H9 (cell line): ENCODE measurements around the gene OCLN. TPM values are rescaled to one million over a fixed set of nuclear protein-coding genes. Genes with fewer than 3 reads are reported as not detected.
A peak's percentile ranks its signal among the peaks of the same experiment; 100 is the strongest.

Experiments
- DNase-seq: peaks from one replicate; pipeline ENCODE4 v3.0.0-alpha.2; 2017
- H2AFZ ChIP-seq: one replicate; pipeline ENCODE4 v1.6.1; 2013; ENCODE audit warnings: mild to moderate bottlenecking, low read length, control low read depth, moderate library complexity
- H2AK5ac ChIP-seq: 2 replicates; pipeline ENCODE4 v1.6.1; 2013; ENCODE audit warnings: low read length, control low read depth, mixed read lengths; ENCODE audit not compliant: insufficient read length
- H2BK120ac ChIP-seq: one replicate; pipeline ENCODE4 v1.6.1; 2013; ENCODE audit warnings: low read depth, mild to moderate bottlenecking, low read length, control low read depth, inconsistent platforms; ENCODE audit not compliant: poor library complexity, severe bottlenecking
- H2BK12ac ChIP-seq: 2 replicates; pipeline ENCODE4 v1.6.1; 2013; ENCODE audit warnings: low read length, control low read depth, mixed read lengths, low read depth; ENCODE audit not compliant: insufficient read length
- H2BK15ac ChIP-seq: 2 replicates; pipeline ENCODE4 v1.6.1; 2013; ENCODE audit warnings: low read depth, low read length, control low read depth
- H2BK20ac ChIP-seq: one replicate; pipeline ENCODE4 v1.6.1; 2013; ENCODE audit warnings: low read depth, mild to moderate bottlenecking, low read length, control low read depth, inconsistent platforms; ENCODE audit not compliant: poor library complexity, severe bottlenecking
- H2BK5ac ChIP-seq: 2 replicates; pipeline ENCODE4 v1.6.1; 2013; ENCODE audit warnings: low read length, control low read depth, mixed read lengths; ENCODE audit not compliant: insufficient read length
- H3K14ac ChIP-seq: 2 replicates; pipeline ENCODE4 v1.6.1; 2013; ENCODE audit warnings: low read length, control low read depth; ENCODE audit not compliant: insufficient read depth
- H3K18ac ChIP-seq: 2 replicates; pipeline ENCODE4 v1.6.1; 2013; ENCODE audit warnings: low read depth, mild to moderate bottlenecking, mixed read lengths, low read length, control low read depth; ENCODE audit not compliant: insufficient read length
- H3K23ac ChIP-seq: 2 replicates; pipeline ENCODE4 v1.6.1; 2013; ENCODE audit warnings: low read length, control low read depth, mixed read lengths, low read depth; ENCODE audit not compliant: insufficient read length
- H3K23me2 ChIP-seq: 2 replicates; pipeline ENCODE4 v1.6.1; 2013; ENCODE audit warnings: low read depth, mild to moderate bottlenecking, mixed read lengths, low read length, control low read depth; ENCODE audit not compliant: insufficient read length, poor library complexity, severe bottlenecking
- H3K27ac ChIP-seq: 2 replicates; pipeline ENCODE4 v1.5.1; 2013; ENCODE audit warnings: low read length, control low read depth, mixed read lengths, low read depth; ENCODE audit not compliant: insufficient read length
- H3K27me3 ChIP-seq: 2 replicates; pipeline ENCODE4 v1.6.1; 2013; ENCODE audit warnings: low read length, control low read depth, inconsistent platforms; ENCODE audit not compliant: insufficient read depth
- H3K4ac ChIP-seq: 2 replicates; pipeline ENCODE4 v1.6.1; 2013; ENCODE audit warnings: low read depth, mild to moderate bottlenecking, control low read depth, inconsistent platforms, low read length, moderate library complexity
- H3K4me1 ChIP-seq: 2 replicates; pipeline ENCODE4 v1.6.1; 2013; ENCODE audit warnings: low read length, control low read depth, inconsistent platforms; ENCODE audit not compliant: insufficient read depth
- H3K4me2 ChIP-seq: 2 replicates; pipeline ENCODE4 v1.6.1; 2013; ENCODE audit warnings: low read length, control low read depth, mixed read lengths; ENCODE audit not compliant: insufficient read length, insufficient read depth
- H3K56ac ChIP-seq: 2 replicates; pipeline ENCODE4 v1.6.1; 2013; ENCODE audit warnings: low read depth, mild to moderate bottlenecking, mixed read lengths, low read length, control low read depth; ENCODE audit not compliant: insufficient read length
- H3K79me1 ChIP-seq: 2 replicates; pipeline ENCODE4 v1.6.1; 2013; ENCODE audit warnings: low read depth, mild to moderate bottlenecking, moderate library complexity, low read length, control low read depth, inconsistent platforms; ENCODE audit not compliant: insufficient read depth, poor library complexity, severe bottlenecking
- H3K79me2 ChIP-seq: 2 replicates; pipeline ENCODE4 v1.6.1; 2013; ENCODE audit warnings: low read length, control low read depth, inconsistent platforms; ENCODE audit not compliant: insufficient read depth
- H3K9ac ChIP-seq: 2 replicates; pipeline ENCODE4 v1.6.1; 2013; ENCODE audit warnings: low read length, control low read depth, mixed read lengths; ENCODE audit not compliant: insufficient read length; ENCODE audit errors: extremely low read depth
- H3K9me3 ChIP-seq: one replicate; pipeline ENCODE4 v1.6.1; 2013; ENCODE audit warnings: low read depth, low read length, inconsistent platforms; ENCODE audit not compliant: control insufficient read depth
- H3T11ph ChIP-seq: one replicate; pipeline ENCODE4 v1.6.1; 2013; ENCODE audit warnings: mild to moderate bottlenecking, low read length, control low read depth, inconsistent platforms
- H4K20me1 ChIP-seq: one replicate; pipeline ENCODE4 v1.6.1; 2013; ENCODE audit not compliant: control insufficient read depth, insufficient read length, insufficient read depth
- H4K5ac ChIP-seq: 2 replicates; pipeline ENCODE4 v1.6.1; 2013; ENCODE audit warnings: low read depth, mild to moderate bottlenecking, mixed read lengths, low read length, control low read depth; ENCODE audit not compliant: insufficient read length
- H4K8ac ChIP-seq: replicated peaks from 2 replicates; pipeline ENCODE4 v1.6.1; 2013; ENCODE audit warnings: low read length, control low read depth, mixed read lengths, low read depth; ENCODE audit not compliant: insufficient read length
- H4K91ac ChIP-seq: 2 replicates; pipeline ENCODE4 v1.6.1; 2013; ENCODE audit warnings: low read depth, mild to moderate bottlenecking, moderate library complexity, mixed read lengths, low read length, control low read depth; ENCODE audit not compliant: insufficient read length
- H3K27ac Mint-ChIP-seq, 3 experiments: 2 replicates in 2 of 3; 3 replicates in 1 of 3; pipeline ENCODE4 v1.8.0; 2020 to 2021; ENCODE audit warnings: mixed read lengths in 3 of 3, mild to moderate bottlenecking in 1 of 3, moderate library complexity in 1 of 3
- H3K27me3 Mint-ChIP-seq: 2 replicates; pipeline ENCODE4 v1.8.0; 2021; ENCODE audit warnings: low read depth, mild to moderate bottlenecking, moderate library complexity, mixed read lengths
- H3K36me3 Mint-ChIP-seq, 3 experiments: 2 replicates in 2 of 3; 3 replicates in 1 of 3; pipeline ENCODE4 v1.8.0; 2020 to 2021; ENCODE audit warnings: low read depth in 3 of 3, mixed read lengths in 3 of 3; ENCODE audit not compliant: insufficient read depth in 1 of 3
- H3K4me1 Mint-ChIP-seq, 2 experiments: 2 replicates each; pipeline ENCODE4 v1.8.0; 2020; ENCODE audit warnings: mixed read lengths in 2 of 2
- H3K4me3 Mint-ChIP-seq, 2 experiments: 2 replicates in 1 of 2; 3 replicates in 1 of 2; pipeline ENCODE4 v1.8.0; 2020 to 2021; ENCODE audit warnings: mild to moderate bottlenecking in 2 of 2, mixed read lengths in 2 of 2, moderate library complexity in 1 of 2
- H3K9me3 Mint-ChIP-seq, 2 experiments: 2 replicates in 1 of 2; 3 replicates in 1 of 2; pipeline ENCODE4 v1.8.0; 2020; ENCODE audit warnings: mild to moderate bottlenecking in 2 of 2, mixed read lengths in 2 of 2, moderate library complexity in 1 of 2
- CTCF ChIP-seq: fragments of 200-600 bp; sonication (generic); conservative IDR thresholded peaks from 3 replicates; pipeline ENCODE4 v1.8.0; 2021; ENCODE audit warnings: antibody characterized with exemption, mild to moderate bottlenecking
- WGBS: extraction: QIAGEN DNeasy Blood & Tissue Kit; methylation state at CpG from one replicate; pipeline ENCODE4 v1.1.7; 2013; ENCODE audit warnings: missing lambda C conversion rate, low lambda C conversion rate, mixed read lengths; ENCODE audit not compliant: insufficient read length; ENCODE audit errors: extremely low coverage; 5-methylcytosine and 5-hydroxymethylcytosine counted together
- total RNA-seq: library from RNA; stranded (reverse); gene quantifications from 2 replicates; pipeline ENCODE4 v1.2.1, GENCODE V29; 2021

The OCLN gene
- total RNA-seq, 1 experiment from 2014 or later = 109 TPM

GRCh38 chr5:69484891-69485290 is 7.7 kb upstream of the OCLN start:
- Histone ChIP-seq H4K5ac (no peak overlapping the region), H3K79me1 (no peaks in the 10 kb centered on the region), H3T11ph (no peak overlapping the region), H3K9me3 (no peaks in the 10 kb centered on the region), H2BK20ac (no peak overlapping the region), H3K27me3 (no peaks in the 10 kb centered on the region), H3K18ac (no peak overlapping the region), H2AFZ (no peak overlapping the region), H3K56ac (no peak overlapping the region), H2BK15ac (no peak overlapping the region), H4K8ac (peak overlapping the region; percentile 55), H3K4ac (no peak overlapping the region), H3K79me2 (no peaks in the 10 kb centered on the region), H3K14ac (no peak overlapping the region), H4K91ac (no peak overlapping the region), H2BK12ac (no peak overlapping the region), H2AK5ac (no peak overlapping the region), H3K27ac (no peak overlapping the region), H4K20me1 (no peaks in the 10 kb centered on the region), H2BK5ac (no peak overlapping the region), H3K4me1 (peaks cover 2% of the 10 kb centered on the region; the same call in 1 of the 2 replicates), H3K9ac (no peak overlapping the region), H3K23ac (no peak overlapping the region), H3K4me2 (no peak overlapping the region), H2BK120ac (no peak overlapping the region), H3K23me2 (no peaks in the 10 kb centered on the region)
- Mint-ChIP-seq H3K4me3 (no peak overlapping the region), H3K27me3 (no peaks in the 10 kb centered on the region), H3K9me3 (no peaks in the 10 kb centered on the region), H3K4me1 (peaks cover 8 to 9% of the 10 kb centered on the region in 2 experiments), H3K36me3 (no peaks in the 10 kb centered on the region), H3K27ac (no peak overlapping the region)
- no peak for DNase-seq
- no peak for TF ChIP-seq CTCF
- WGBS = no CpG with 5 or more reads among the region's 7 CpGs
